ENCODE data around the gene ZDHHC1. TPM values are rescaled to one million over a fixed set of nuclear protein-coding genes. Genes with fewer than 3 reads are reported as not detected.

ZDHHC1 gene
- total and polyA plus RNA-seq, 2 experiments from 2014 or later, result 18.7 to 22.4 TPM

DNA sequence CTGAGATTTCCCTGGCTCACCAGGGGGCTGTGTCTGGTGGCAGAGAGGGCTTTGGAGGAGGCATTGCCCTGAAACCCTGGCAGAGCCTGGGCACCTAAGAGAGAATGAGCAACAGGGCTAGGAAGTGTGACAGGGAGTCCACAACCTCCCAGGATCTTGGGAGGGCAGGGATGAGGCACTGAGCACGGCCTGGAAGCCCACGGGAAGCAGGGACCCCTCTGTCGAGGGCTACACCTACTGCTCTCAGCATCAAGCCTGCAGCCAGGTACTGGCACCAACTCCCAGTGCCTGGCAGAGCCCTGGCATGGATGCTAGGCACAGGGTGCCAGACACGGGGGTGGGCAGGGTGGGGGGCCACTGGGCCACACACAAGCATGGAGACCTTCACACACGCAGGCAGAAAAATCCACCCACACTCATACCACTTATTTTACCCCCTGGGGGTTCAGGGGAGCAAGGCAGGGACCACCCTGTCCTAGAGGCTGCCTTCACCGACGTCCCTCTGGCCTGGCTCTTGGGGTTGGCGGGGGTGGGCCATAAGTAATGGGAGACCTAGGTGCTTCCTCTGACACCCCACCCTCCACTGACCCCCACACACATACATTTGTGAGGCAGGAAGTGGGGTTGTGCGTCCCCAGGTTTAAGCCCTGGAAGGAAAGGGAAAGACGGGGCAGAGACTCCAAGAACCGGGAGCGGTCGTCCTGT lies 13.7 kb upstream of the ZDHHC1 start:
- H3K27me3 ChIP-seq, result peaks cover 56% of the 10 kb centered on the region

GRCh38 chr16:67429053-67429798 lies 12.9 kb upstream of the ZDHHC1 start:
- no peak for DNase-seq (ENCODE audit: low read depth in 1 of 2, low spot score in 1 of 2)
- Histone ChIP-seq H3K27me3 (peaks cover 56% of the 10 kb centered on the region), H3K36me3 (no peaks in the 10 kb centered on the region), H3K4me3 (no peak overlapping the region), H3K4me1 (ENCODE audit: low read depth) (peaks cover 7% of the 10 kb centered on the region), H3K27ac (no peak overlapping the region), H3K9me3 (ENCODE audit: low read depth) (no peaks in the 10 kb centered on the region)
- TF ChIP-seq CTCF (IDR thresholded peaks at IDR 0.05; ENCODE audit: low read depth, low read length), result no peak

More for the DNA sequence above, 13.7 kb upstream of the ZDHHC1 start:
- H3K9me3 ChIP-seq (ENCODE audit: low read depth), result no peaks in the 10 kb centered on the region
- peaks cover 4% of the 10 kb centered on the region for H3K4me1 ChIP-seq (ENCODE audit: low read depth)
- no peak for TF ChIP-seq CTCF (IDR thresholded peaks at IDR 0.05; ENCODE audit: low read depth, low read length)
- H3K4me3 ChIP-seq, result peak overlapping the region; percentile 28
- no peak for DNase-seq (ENCODE audit: low read depth in 1 of 2, low spot score in 1 of 2)
- H3K27ac ChIP-seq, result no peak overlapping the region
- no peaks in the 10 kb centered on the region for H3K36me3 ChIP-seq

DNA sequence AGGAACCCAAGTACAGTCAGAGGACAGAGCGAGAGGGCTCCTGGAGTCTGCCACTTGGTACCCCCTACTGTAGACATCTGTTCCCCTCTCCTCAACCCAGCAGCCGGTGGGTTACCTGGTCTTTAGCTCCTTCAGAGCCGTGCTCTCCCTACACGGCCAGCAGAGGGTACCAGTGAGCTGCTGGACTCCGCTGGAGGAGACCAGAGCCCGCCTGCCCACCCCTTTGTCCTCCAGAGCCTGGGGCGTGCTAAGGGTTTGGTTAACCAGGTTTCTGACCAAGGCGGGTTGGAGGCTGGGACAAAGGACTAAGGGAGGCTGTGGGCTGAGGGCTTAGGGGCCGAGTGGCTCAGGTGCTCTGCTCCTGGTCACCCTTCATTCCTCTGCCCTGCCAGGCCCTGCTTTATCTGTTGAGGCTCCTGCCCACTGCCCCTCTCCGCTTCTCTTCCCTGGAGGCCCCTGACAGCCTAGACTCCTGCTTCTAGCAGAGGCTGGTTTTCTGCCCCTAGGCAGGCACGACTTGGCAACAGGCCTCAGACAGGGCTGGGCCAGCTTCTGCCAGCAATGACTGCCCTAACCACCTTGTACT lies 12.0 kb upstream of the ZDHHC1 start:
- peaks cover 16% of the 10 kb centered on the region for H3K4me1 ChIP-seq (ENCODE audit: low read depth)
- no peaks in the 10 kb centered on the region for H3K36me3 ChIP-seq
- H3K27ac ChIP-seq, result no peak overlapping the region
- H3K4me3 ChIP-seq, result no peak overlapping the region
- H3K9me3 ChIP-seq (ENCODE audit: low read depth), result no peaks in the 10 kb centered on the region
- peaks cover 49% of the 10 kb centered on the region for H3K27me3 ChIP-seq
- TF ChIP-seq CTCF (IDR thresholded peaks at IDR 0.05; ENCODE audit: low read depth, low read length), result peak; percentile 93
- DNase-seq (ENCODE audit: low read depth in 1 of 2, low spot score in 1 of 2), result peak; percentile 75 to 88

DNA sequence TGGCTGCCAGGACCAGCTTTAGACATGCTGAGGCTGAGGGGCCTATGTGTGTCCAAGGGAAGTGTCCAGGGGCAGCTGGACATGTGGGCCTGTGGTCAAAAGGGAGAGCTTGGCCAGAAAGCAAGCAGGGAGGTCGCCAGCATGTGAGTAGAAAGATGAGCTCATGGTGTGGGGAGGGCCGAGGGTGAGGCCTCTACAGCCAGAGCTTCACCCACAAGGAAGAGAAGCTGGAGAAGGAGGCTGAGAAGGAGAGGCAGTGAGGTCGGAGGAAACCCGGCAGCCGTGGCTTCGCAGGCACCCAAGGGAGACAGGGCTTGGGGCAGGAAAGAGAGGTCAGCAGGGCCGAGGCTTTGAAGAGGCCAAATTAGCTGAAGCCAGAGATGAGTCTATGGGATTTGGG lies 10.7 kb upstream of the ZDHHC1 start:
- H3K9me3 ChIP-seq (ENCODE audit: low read depth), result no peaks in the 10 kb centered on the region
- TF ChIP-seq CTCF (IDR thresholded peaks at IDR 0.05; ENCODE audit: low read depth, low read length), result no peak
- H3K4me3 ChIP-seq, result no peak overlapping the region
- H3K27me3 ChIP-seq, result peaks cover 36% of the 10 kb centered on the region
- no peak for DNase-seq (ENCODE audit: low read depth in 1 of 2, low spot score in 1 of 2)
- no peaks in the 10 kb centered on the region for H3K36me3 ChIP-seq
- H3K27ac ChIP-seq, result no peak overlapping the region
- peaks cover 16% of the 10 kb centered on the region for H3K4me1 ChIP-seq (ENCODE audit: low read depth)

GRCh38 chr16:67426022-67426421 lies 9.7 kb upstream of the ZDHHC1 start:
- Histone ChIP-seq H3K36me3 (no peaks in the 10 kb centered on the region), H3K9me3 (ENCODE audit: low read depth) (no peaks in the 10 kb centered on the region), H3K4me1 (ENCODE audit: low read depth) (peaks cover 16% of the 10 kb centered on the region), H3K4me3 (no peak overlapping the region), H3K27ac (no peak overlapping the region), H3K27me3 (peaks cover 28% of the 10 kb centered on the region)
- DNase-seq (ENCODE audit: low read depth in 1 of 2, low spot score in 1 of 2), result no peak
- no peak for TF ChIP-seq CTCF (IDR thresholded peaks at IDR 0.05; ENCODE audit: low read depth, low read length)
